Panc1 (cell line): ENCODE results near the gene GAPT. TPM values are rescaled to one million over a fixed set of nuclear protein-coding genes. Genes with fewer than 3 reads are reported as not detected.

ENCODE experiments used
- ATAC-seq: fragments of 200-7000 bp; cut with Tn5 transposase; 2 replicates; pipeline ENCODE4 v1.9.1; 2020; ENCODE audit warnings: mild to moderate bottlenecking, moderate library complexity
- BruUV-seq: library from RNA; stranded (reverse); fragments of 400-500 nt; replicated peaks from 2 replicates; lab custom pipeline; 2021; lab: Mats Ljungman, UMichigan
- CTCF ChIA-PET: fragments of 300-600 bp; sonication (Branson Sonifier 250); formaldehyde crosslinking; loops from one replicate; lab custom pipeline; 2022; ENCODE audit warnings: antibody characterized with exemption; lab: Charles Lee
- POLR2A ChIA-PET: fragments of 300-600 bp; sonication (Branson Sonifier 250); formaldehyde crosslinking; loops from one replicate; lab custom pipeline; 2022; ENCODE audit warnings: antibody characterized with exemption; lab: Charles Lee
- DNase-seq: peaks from one replicate; pipeline ENCODE4 v3.0.0-alpha.2; 2010; ENCODE audit warnings: low read depth, low spot score
- H3K27ac ChIP-seq: 2 replicates; pipeline ENCODE4 v1.5.1; 2011; ENCODE audit warnings: mild to moderate bottlenecking, low read length, inconsistent platforms
- H3K27me3 ChIP-seq: fragments of 200-500 bp; sonication (Bioruptor generic); 2 replicates; pipeline ENCODE4 v1.6.0; 2014; ENCODE audit warnings: low read length, inconsistent platforms; ENCODE audit not compliant: control insufficient read depth, insufficient read depth
- H3K36me3 ChIP-seq: fragments of 200-500 bp; sonication (Bioruptor generic); 2 replicates; pipeline ENCODE4 v1.5.1; 2014; ENCODE audit warnings: inconsistent platforms, mild to moderate bottlenecking, low read length, moderate library complexity; ENCODE audit not compliant: control insufficient read depth, insufficient read depth
- H3K4me1 ChIP-seq: 2 replicates; pipeline ENCODE4 v1.5.1; 2011; ENCODE audit warnings: inconsistent platforms, mild to moderate bottlenecking, low read length, moderate library complexity; ENCODE audit not compliant: control insufficient read depth, insufficient read depth
- H3K4me3 ChIP-seq, 2 experiments: 2 replicates each; pipeline ENCODE4 v1.5.1; 2011 to 2012; ENCODE audit warnings: low read depth in 2 of 2, low read length in 2 of 2, mild to moderate bottlenecking in 2 of 2, inconsistent platforms in 1 of 2, moderate library complexity in 1 of 2
- H3K9me3 ChIP-seq: fragments of 200-500 bp; sonication (Bioruptor generic); 2 replicates; pipeline ENCODE4 v1.5.1; 2014; ENCODE audit warnings: low read depth, mild to moderate bottlenecking, inconsistent platforms, low read length, moderate library complexity; ENCODE audit not compliant: control insufficient read depth, insufficient read depth
- CTCF ChIP-seq: fragments of 450-650 bp; IDR thresholded peaks from 2 replicates; pipeline ENCODE4 v1.5.1; 2017; ENCODE audit warnings: mild to moderate bottlenecking
- POLR2AphosphoS5 ChIP-seq: IDR thresholded peaks from 2 replicates; pipeline ENCODE4 v1.6.1; 2012; ENCODE audit warnings: mild to moderate bottlenecking, low read depth, low read length, moderate library complexity
- REST ChIP-seq, 2 experiments: IDR thresholded peaks; 2 replicates each; pipeline ENCODE4 v1.6.1; 2011 to 2012; ENCODE audit warnings: low read depth in 2 of 2, control low read depth in 1 of 2, low read length in 1 of 2, mild to moderate bottlenecking in 1 of 2, moderate library complexity in 1 of 2; ENCODE audit not compliant: insufficient read depth in 1 of 2
- SIN3A ChIP-seq: IDR thresholded peaks from 2 replicates; pipeline ENCODE4 v1.6.1; 2012; ENCODE audit warnings: low read depth, mild to moderate bottlenecking, low read length, moderate library complexity, borderline replicate concordance; ENCODE audit not compliant: insufficient read depth
- TCF7L2 ChIP-seq: IDR thresholded peaks from 2 replicates; pipeline ENCODE4 v1.6.1; 2011; ENCODE audit warnings: mild to moderate bottlenecking, low read depth, low read length, inconsistent platforms
- in situ Hi-C: cut with HindIII; loops from 2 replicates; pipeline ENCODE4 v1.10.0; 2016; ENCODE audit warnings: low sequenced_read_pairs, low pct_unique_long_range_greater_than_20kb
- intact Hi-C: fragments of 100-400 bp; cut with micrococcal nuclease; formaldehyde crosslinking; loops from one replicate; pipeline ENCODE4 v1.10.0; 2022; ENCODE audit not compliant: unreplicated experiment
- total RNA-seq: library from RNA; stranded (reverse); gene quantifications from one replicate; pipeline ENCODE4 v1.2.1, GENCODE V29; 2021; ENCODE audit not compliant: unreplicated experiment

GAPT gene
- total RNA-seq, 1 experiment from 2014 or later: not detected

DNA sequence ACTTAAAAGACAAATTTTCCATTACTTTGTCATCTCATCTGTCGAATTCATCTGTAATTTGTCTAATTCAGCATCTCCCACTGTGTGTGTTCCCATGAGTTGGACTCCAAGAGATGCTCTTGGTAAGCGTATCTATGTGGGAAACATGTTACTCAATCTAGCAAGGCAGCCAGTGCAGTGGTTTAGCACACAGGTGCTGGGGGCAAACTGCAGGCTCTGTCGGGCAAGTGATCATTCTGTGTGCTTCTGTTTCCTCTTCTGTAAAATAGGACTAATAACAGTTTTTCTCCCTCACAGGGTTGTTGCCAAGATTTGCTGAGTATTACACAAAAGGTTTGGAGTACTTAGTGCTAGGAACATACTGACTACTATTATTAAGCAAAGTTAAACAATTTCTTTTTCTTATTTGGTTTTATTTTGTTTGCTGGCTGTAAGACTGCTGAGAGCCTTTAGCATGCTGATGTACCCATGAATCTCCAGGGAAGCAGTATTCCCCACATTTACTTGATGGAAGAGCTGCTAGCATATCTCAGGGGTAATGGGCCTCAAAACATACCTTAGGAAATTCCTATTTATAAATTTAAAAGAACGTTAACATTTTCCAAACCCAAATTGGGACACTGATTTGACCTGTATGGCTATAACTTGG is 709 bp upstream of the GAPT start:
- ATAC-seq (no peak), DNase-seq (no peak)
- intact Hi-C loops: no loop called here
- Histone ChIP-seq H3K4me1 (no peaks in the 10 kb centered on the region), H3K27me3 (peaks cover 43% of the 10 kb centered on the region), H3K9me3 (no peaks in the 10 kb centered on the region), H3K36me3 (no peaks in the 10 kb centered on the region), H3K4me3 (no peak overlapping the region), H3K27ac (no peak overlapping the region)
- POLR2A ChIA-PET: no interaction called here
- TF ChIP-seq REST (IDR thresholded peaks at IDR 0.05; ENCODE audit: insufficient read depth in 1 of 2, low read depth in 2 of 2, low read length in 1 of 2) (no peak), SIN3A (no peak), POLR2AphosphoS5 (no peak), CTCF (no peak), TCF7L2 (no peak)
- in situ Hi-C loops: no loop called here
- CTCF ChIA-PET: no interaction called here
- no TSS peak for BruUV-seq

- peaks cover 40% of the 10 kb centered on the region for H3K27me3 ChIP-seq
- no peak overlapping the region for H3K27ac ChIP-seq
- in situ Hi-C loops (no loop called here), intact Hi-C loops (no loop called here)
- no peak for DNase-seq
- no peak for TF ChIP-seq REST (IDR thresholded peaks at IDR 0.05; ENCODE audit: insufficient read depth in 1 of 2, low read depth in 2 of 2, low read length in 1 of 2)
- no peak for TF ChIP-seq CTCF
- no peak for TF ChIP-seq SIN3A
- TF ChIP-seq POLR2AphosphoS5: no peak
- TF ChIP-seq TCF7L2: no peak
- no peaks in the 10 kb centered on the region for H3K36me3 ChIP-seq
- no peak for ATAC-seq
- ChIA-PET POLR2A (no interaction called here), CTCF (no interaction called here)
- no TSS peak for BruUV-seq
- no peaks in the 10 kb centered on the region for H3K4me1 ChIP-seq
- H3K4me3 ChIP-seq: no peak overlapping the region
- no peaks in the 10 kb centered on the region for H3K9me3 ChIP-seq
These were observed 1.9 kb downstream of the GAPT start for GRCh38 chr5:58493141-58493540.
